Lung (tissue), 12 donors: ENCODE data around the gene TTLL5. TPM values are rescaled to one million over a fixed set of nuclear protein-coding genes. Genes with fewer than 3 reads are reported as not detected.

Experiments
- ATAC-seq: fragments of 200-7000 bp; cut with Tn5 transposase; one replicate; pipeline ENCODE4 v1.9.1; 2020; ENCODE audit warnings: moderate number of reproducible peaks; ENCODE audit not compliant: insufficient read depth, low FRiP score
- DNase-seq, 3 donors: peaks; one replicate each; pipeline ENCODE4 v3.0.0-alpha.2; 2013 to 2017
- H3K27ac ChIP-seq, 2 donors: one replicate each; pipeline ENCODE4 v1.5.1; 2013; ENCODE audit warnings: mild to moderate bottlenecking in 2 of 2, moderate library complexity in 2 of 2, control low read depth in 1 of 2, inconsistent platforms in 1 of 2, low read depth in 1 of 2, low read length in 1 of 2
- H3K27me3 ChIP-seq, 3 donors: one replicate each; pipeline ENCODE4 v1.5.1; 2013; ENCODE audit warnings: low read length in 2 of 3; ENCODE audit not compliant: control insufficient read depth in 3 of 3, insufficient read depth in 3 of 3
- H3K36me3 ChIP-seq, 4 donors: one replicate each; pipeline ENCODE4 v1.5.1; 2013; ENCODE audit warnings: low read length in 4 of 4, mild to moderate bottlenecking in 1 of 4, moderate library complexity in 1 of 4; ENCODE audit not compliant: control insufficient read depth in 4 of 4, insufficient read depth in 4 of 4
- H3K4me1 ChIP-seq, 5 donors: one replicate each; pipeline ENCODE4 v1.5.1; 2013; ENCODE audit warnings: low read length in 5 of 5, mild to moderate bottlenecking in 2 of 5, moderate library complexity in 1 of 5; ENCODE audit not compliant: control insufficient read depth in 5 of 5, insufficient read depth in 5 of 5
- H3K4me3 ChIP-seq: one replicate; pipeline ENCODE4 v1.5.1; 2013; ENCODE audit warnings: mild to moderate bottlenecking, control low read depth, moderate library complexity
- H3K9ac ChIP-seq, 2 donors: one replicate each; pipeline ENCODE4 v1.5.1; 2013; ENCODE audit warnings: low read length in 2 of 2, control low read depth in 1 of 2; ENCODE audit not compliant: insufficient read depth in 1 of 2
- H3K9me3 ChIP-seq, 4 donors: one replicate each; pipeline ENCODE4 v1.5.1; 2013; ENCODE audit warnings: low read length in 3 of 4, mild to moderate bottlenecking in 1 of 4, moderate library complexity in 1 of 4; ENCODE audit not compliant: control insufficient read depth in 4 of 4, insufficient read depth in 3 of 4
- CTCF ChIP-seq: IDR thresholded peaks from 2 replicates; pipeline ENCODE4 v1.5.1; 2012; ENCODE audit warnings: mild to moderate bottlenecking; ENCODE audit errors: control extremely low read depth, extremely low read depth
- WGBS, 2 donors: extraction: QIAGEN DNeasy Blood & Tissue Kit; methylation state at CpG; one replicate each; pipeline ENCODE4 v1.1.7; 2013; 5-methylcytosine and 5-hydroxymethylcytosine counted together
- polyA plus RNA-seq, 2 donors: library from polyadenylated mRNA; stranded (reverse); fragments of 200-250 nt; gene quantifications; one replicate each; pipeline ENCODE4 v1.2.1, GENCODE V29; 2013
- total RNA-seq, 2 donors: library from RNA; depleted of rRNA in 1 of 2; stranded (reverse); fragments of >200 nt in 1 of 2; gene quantifications; one replicate each; pipeline ENCODE4 v1.2.1, GENCODE V29; 2014 to 2021
- donor health status: control.
- donor health status: control.
- donor health status: Bipolar disorder and iron deficiency.
- donor health status: healthy.
- donor health status: DM: yes; HTN: yes; CAD: no.

Gene TTLL5
- total and polyA plus RNA-seq, 4 donors: 10.3 to 58.6 (median 28.8) TPM

GRCh38 chr14:75804570-75805275 is 143.7 kb downstream of the TTLL5 start:
- H3K9me3 ChIP-seq: peaks cover 0 to 3% (median 0%) of the 10 kb centered on the region in 4 donors
- no peak for TF ChIP-seq CTCF
- 78 to 93% methylated on average over 2 of the region's 2 CpGs for WGBS, 2 donors
- no peak overlapping the region for H3K27ac ChIP-seq
- H3K4me1 ChIP-seq: peaks cover 1 to 32% (median 19%) of the 10 kb centered on the region in 5 donors
- H3K9ac ChIP-seq: no peak overlapping the region
- H3K27me3 ChIP-seq: no peaks in the 10 kb centered on the region
- DNase-seq (no peak), ATAC-seq (no peak)
- peaks cover 0 to 5% (median 3%) of the 10 kb centered on the region in 4 donors for H3K36me3 ChIP-seq
- no peak overlapping the region for H3K4me3 ChIP-seq

- no peak overlapping the region for H3K4me3 ChIP-seq
- H3K27me3 ChIP-seq: no peaks in the 10 kb centered on the region
- DNase-seq: no peak
- H3K9me3 ChIP-seq: no peaks in the 10 kb centered on the region
- peaks cover 1 to 32% (median 19%) of the 10 kb centered on the region in 5 donors for H3K4me1 ChIP-seq
- no peak for TF ChIP-seq CTCF
- no peak overlapping the region for H3K9ac ChIP-seq
- no peak for ATAC-seq
- H3K36me3 ChIP-seq: peaks cover 0 to 3% (median under 1%) of the 10 kb centered on the region in 4 donors
- H3K27ac ChIP-seq: peak overlapping the region in 1 of 2 donors; percentile 65
Measured at GRCh38 chr14:75805646-75806045, 144.6 kb downstream of the TTLL5 start.

GRCh38 chr14:75806352-75806832 is 145.3 kb downstream of the TTLL5 start:
- no peak for TF ChIP-seq CTCF
- Histone ChIP-seq H3K9ac (no peak overlapping the region), H3K36me3 (peaks cover 0 to 3% (median 0%) of the 10 kb centered on the region in 4 donors), H3K9me3 (no peaks in the 10 kb centered on the region), H3K4me3 (no peak overlapping the region), H3K27ac (peak overlapping the region in 1 of 2 donors; percentile 65), H3K4me1 (peaks cover 1 to 32% (median 19%) of the 10 kb centered on the region in 5 donors), H3K27me3 (no peaks in the 10 kb centered on the region)
- WGBS, 2 donors: 77 to 94% methylated on average over 2 of the region's 2 CpGs
- DNase-seq (no peak), ATAC-seq (no peak)
